GM12801 (cell line): ENCODE results near the gene CYB5R2.

ENCODE experiments used
- TF ChIP-seq, protein P1 (sequence below): IDR thresholded peaks from one replicate; pipeline ENCODE4 v1.5.1; 2011; ENCODE audit warnings: control low read depth; ENCODE audit not compliant: insufficient read length; ENCODE audit errors: extremely low read depth

CYB5R2 gene

DNA sequence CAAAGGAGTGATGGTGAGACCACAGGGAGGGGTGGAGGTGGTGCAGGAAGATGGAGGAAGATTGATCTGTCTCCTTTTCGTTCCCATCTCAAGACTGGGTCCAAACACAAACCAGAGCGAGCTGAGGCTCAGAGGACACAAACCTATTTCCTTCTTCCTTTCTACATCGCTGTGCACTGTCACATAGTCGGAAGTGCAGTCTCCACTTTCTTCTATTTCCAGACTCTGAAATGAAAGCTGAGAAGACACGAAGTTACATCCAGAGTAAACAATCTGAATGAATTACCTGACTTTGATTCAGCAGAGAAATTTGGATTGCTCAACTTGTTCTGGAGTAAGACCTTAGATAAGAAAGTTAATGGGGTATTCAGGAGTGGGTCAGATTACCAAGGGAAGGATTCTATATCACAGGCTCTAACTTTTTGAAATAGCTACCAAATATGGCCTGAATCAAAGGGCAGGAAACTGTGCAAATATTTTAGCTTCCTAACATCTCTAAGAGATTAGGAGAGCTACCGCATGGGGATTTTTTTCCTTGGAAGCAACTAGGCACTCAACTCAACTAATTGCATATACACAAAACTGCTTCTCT, 18.6 kb upstream of the CYB5R2 start:
- TF ChIP-seq, protein P1, sequence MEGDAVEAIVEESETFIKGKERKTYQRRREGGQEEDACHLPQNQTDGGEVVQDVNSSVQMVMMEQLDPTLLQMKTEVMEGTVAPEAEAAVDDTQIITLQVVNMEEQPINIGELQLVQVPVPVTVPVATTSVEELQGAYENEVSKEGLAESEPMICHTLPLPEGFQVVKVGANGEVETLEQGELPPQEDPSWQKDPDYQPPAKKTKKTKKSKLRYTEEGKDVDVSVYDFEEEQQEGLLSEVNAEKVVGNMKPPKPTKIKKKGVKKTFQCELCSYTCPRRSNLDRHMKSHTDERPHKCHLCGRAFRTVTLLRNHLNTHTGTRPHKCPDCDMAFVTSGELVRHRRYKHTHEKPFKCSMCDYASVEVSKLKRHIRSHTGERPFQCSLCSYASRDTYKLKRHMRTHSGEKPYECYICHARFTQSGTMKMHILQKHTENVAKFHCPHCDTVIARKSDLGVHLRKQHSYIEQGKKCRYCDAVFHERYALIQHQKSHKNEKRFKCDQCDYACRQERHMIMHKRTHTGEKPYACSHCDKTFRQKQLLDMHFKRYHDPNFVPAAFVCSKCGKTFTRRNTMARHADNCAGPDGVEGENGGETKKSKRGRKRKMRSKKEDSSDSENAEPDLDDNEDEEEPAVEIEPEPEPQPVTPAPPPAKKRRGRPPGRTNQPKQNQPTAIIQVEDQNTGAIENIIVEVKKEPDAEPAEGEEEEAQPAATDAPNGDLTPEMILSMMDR = no peak

DNA sequence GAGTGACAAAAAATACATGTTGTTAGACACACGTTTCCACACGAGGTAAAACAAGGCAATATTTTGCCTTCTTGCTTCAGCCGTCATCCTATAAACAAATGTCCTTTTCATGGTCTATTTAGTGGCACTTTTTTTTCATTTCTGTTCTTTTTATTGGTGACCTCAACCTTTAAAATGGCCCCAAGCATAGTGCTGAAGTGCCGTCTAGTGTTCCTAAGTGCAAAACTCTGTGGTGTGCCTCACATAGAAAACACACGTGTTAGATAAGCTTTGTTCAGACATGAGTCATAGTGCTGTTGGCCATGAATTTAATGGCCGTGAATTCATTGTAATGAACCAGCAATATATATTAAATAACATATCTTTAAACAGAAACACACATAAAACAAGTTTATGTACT, 17.3 kb upstream of the CYB5R2 start:
- TF ChIP-seq, protein P1 = no peak

DNA sequence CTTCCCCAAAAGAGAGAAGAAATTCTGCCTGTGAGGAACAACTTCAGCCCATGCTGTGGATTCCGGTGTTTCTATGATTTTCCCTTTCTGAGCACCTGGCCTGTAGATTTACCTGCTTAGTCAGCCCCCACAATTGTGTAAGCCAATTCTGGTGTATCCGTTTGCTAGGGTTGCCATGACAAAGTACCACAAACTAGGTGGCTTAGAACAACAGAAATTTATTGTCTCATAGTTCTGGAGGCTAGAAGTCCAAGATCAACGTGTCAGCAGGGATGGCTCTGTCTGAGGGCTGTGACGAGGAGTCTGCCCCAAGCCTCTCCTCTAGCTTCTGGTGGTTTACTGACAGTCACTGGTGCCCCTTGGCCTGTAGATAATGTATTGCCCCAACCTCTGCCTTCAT, 15.9 kb upstream of the CYB5R2 start:
- TF ChIP-seq, protein P1 = no peak

DNA sequence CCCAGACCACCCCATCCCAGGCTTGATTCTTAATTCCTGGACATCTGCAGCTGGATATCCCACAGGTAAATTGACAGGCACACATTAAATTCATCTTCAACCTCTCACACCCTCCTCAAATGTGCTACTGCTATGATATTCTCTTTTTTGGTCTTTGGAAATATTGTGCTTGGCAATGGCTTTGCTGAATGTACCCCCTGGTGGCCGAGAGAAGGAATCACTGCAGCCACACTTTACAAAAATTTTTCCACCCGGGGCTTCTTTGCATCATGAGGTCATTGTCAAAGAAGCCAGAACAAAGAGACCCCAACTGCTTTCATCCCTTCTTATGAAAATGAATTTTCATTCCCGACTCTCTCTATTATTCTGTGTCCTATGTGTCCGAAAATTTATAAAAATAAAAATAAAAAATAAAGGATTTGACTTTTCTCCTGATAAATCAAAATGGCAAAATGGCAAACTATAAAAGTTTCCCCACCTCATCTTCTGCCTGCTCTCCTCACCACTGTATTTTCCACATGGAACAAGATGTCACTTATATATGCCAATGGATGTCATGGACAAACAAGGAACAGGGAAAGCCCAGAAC, 15.0 kb upstream of the CYB5R2 start:
- TF ChIP-seq, protein P1 = no peak

DNA sequence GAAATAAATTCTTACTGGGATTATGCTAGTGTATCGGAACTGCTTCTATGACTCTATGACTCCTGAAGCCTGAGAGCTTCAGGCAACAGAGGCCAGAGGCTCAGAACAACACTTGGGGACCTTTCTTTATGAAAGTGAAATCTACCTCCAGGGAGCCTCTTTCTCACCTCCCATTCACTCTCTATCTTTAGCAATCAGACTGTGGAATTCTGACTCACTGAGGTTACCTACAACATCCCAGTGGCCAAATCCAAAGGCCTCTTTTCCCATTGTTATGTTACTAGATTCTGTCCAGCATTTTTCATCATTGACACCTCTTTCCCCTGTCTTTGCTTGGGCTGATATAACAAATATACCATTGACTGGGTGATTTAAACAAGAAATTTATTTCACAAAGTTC, 14.1 kb upstream of the CYB5R2 start:
- TF ChIP-seq, protein P1 = no peak

DNA sequence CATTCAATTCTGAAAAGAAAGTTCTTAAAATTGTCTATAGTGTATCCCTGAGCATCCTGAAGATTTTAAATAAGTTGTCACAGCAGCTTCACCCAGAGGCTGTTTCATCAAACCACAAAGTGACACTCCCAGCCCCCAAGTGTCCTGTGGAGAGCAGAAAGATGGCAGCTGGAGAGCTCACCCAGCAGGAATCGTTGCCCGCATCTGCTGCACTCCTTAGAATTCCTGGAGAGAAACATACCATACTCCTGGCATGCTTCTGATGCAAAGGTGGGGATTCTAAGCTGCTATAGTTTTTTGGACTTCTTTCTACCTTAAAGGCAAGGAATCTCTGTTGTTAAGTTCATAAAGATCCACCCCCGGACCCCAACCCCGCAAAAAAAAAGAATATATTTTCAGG, 13.5 kb upstream of the CYB5R2 start:
- TF ChIP-seq, protein P1 = no peak

DNA sequence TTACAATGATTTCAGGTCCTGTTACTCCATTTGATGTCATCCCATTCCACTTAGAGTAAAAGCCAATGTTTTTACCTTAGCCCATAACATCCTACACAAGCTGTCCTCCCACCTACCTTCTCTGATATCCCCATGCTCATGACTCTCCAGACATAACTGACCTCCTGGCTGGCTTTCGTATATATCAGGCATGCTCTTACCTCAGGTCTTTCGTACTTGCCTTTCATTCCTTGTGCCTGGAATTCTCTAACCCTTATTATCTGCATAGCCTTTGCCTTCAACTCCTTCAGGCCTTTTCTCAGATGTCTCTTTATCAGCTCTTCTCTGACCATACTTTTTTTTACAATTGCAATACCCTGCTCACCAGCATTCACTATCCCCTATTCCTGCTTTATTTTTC, 10.3 kb upstream of the CYB5R2 start:
- TF ChIP-seq, protein P1 = no peak
